ENCODE data around the gene TP53BP2.
"Not testable (repeated sequence)": the region's sequence is repeated elsewhere in the genome, so short reads cannot be mapped to it uniquely, and the experiment has no call there.

The TP53BP2 gene

DNA sequence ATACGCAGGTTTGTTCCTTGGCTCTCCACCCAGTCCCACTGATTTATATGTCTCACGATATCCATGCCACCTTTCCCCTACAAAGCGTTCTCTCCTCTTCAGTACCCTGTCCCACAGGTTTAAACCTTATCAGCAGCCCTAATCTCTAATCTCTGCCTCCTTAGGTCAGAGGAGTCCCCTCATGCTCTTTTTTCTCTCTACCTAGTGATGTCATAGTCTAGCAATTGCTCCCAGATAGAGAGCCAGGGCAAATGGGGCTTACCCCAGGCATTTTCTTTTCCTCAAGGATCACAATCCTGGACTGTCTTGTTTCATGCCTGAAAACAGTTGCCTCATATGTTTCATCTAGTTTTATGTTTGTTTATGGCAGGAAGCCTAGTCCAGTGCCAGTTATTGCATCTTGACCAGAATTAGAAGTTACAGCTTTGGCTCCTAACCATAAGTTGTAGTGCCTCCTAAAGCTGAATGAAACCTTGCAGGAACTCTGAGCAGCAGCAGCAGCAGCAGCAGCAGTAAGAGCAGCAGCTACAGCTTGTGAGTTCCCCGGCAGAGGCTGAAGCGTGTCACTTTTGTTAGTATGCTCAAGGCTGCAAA is 26.7 kb upstream of the TP53BP2 start:
- H3K36me3 ChIP-seq (ENCODE audit: insufficient read depth, low read length): no peaks in the 10 kb centered on the region
- H3K9me2 ChIP-seq (replicated peaks; ENCODE audit: low read depth, low read length): no peaks in the 10 kb centered on the region
- H3K4me2 ChIP-seq (ENCODE audit: low read depth, low read length, poor library complexity, severe bottlenecking): no peak overlapping the region
- H3K4me3 ChIP-seq (ENCODE audit: low read length, poor library complexity, severe bottlenecking): no peak overlapping the region
- no peaks in the 10 kb centered on the region for H3K27me3 ChIP-seq (ENCODE audit: insufficient read depth, low read length, poor library complexity, severe bottlenecking)
- no peak overlapping the region for H3K9ac ChIP-seq (ENCODE audit: low read depth, low read length, poor library complexity, severe bottlenecking)
- no peak overlapping the region for H2AFZ ChIP-seq (ENCODE audit: low read length)
- no peaks in the 10 kb centered on the region for H3K9me3 ChIP-seq (ENCODE audit: insufficient read depth, low read depth, low read length)
- H3F3A ChIP-seq (ENCODE audit: low read depth): no peaks in the 10 kb centered on the region
- no peak for TF ChIP-seq EZH2phosphoT487 (IDR thresholded peaks at IDR 0.05; ENCODE audit: borderline replicate concordance)
- TF ChIP-seq, protein P1, sequence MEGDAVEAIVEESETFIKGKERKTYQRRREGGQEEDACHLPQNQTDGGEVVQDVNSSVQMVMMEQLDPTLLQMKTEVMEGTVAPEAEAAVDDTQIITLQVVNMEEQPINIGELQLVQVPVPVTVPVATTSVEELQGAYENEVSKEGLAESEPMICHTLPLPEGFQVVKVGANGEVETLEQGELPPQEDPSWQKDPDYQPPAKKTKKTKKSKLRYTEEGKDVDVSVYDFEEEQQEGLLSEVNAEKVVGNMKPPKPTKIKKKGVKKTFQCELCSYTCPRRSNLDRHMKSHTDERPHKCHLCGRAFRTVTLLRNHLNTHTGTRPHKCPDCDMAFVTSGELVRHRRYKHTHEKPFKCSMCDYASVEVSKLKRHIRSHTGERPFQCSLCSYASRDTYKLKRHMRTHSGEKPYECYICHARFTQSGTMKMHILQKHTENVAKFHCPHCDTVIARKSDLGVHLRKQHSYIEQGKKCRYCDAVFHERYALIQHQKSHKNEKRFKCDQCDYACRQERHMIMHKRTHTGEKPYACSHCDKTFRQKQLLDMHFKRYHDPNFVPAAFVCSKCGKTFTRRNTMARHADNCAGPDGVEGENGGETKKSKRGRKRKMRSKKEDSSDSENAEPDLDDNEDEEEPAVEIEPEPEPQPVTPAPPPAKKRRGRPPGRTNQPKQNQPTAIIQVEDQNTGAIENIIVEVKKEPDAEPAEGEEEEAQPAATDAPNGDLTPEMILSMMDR (conservative IDR thresholded peaks at IDR 0.05; ENCODE audit: low read length): no peak
- no peaks in the 10 kb centered on the region for H4K20me1 ChIP-seq (ENCODE audit: insufficient read depth, low read length, poor library complexity, severe bottlenecking)
- H3K4me1 ChIP-seq (ENCODE audit: insufficient read depth, low read length, poor library complexity, severe bottlenecking): no peaks in the 10 kb centered on the region
- no peaks in the 10 kb centered on the region for H3K79me2 ChIP-seq (ENCODE audit: insufficient read depth, low read length)

DNA sequence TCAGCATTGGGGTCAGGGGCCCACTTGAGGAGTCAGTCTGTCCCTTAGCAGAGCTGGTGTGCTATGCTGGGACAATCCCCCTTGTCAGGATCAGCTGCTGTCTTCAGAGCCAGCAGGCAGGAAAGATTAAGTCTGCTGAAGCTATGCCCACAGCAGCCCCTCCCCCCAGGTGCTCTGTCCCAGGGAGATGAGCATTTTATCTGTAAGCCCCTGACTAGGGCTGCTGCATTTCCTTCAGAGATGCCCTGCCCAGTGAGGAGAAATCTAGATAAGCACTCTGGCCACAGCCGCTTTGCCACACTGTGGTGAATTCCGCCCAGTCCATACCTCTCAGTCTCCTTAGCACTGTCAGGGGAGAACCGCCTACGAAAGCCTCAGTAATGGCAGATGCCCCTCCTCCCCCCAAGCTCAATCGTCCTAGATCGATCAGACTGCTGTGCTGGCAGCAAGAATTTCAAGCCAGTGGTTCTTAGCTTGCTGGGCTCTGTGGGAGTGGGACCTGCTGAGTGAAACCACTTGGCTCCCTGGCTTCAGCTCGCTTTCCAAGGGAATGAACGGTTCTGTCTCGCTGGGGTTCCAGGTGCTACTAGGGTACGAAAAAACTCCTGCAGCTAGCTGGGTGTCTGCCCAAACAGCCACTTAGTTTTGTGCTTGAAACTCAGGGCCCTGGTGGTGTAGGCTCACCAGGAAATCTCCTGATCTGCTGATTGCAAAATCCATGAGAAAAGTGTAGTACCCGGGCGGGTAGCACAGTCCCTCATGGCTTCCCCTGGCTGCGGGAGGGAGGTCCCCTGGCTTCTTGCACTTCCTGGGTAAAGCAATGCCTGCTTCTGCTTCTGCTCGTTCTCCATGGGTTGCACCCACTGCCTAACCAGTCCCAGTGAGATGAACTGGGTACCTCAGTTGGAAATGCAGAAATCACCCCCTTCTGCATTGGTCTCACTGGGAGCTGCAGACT is 25.1 kb upstream of the TP53BP2 start:
- no peaks in the 10 kb centered on the region for H3K9me3 ChIP-seq (ENCODE audit: insufficient read depth, low read depth, low read length)
- no peaks in the 10 kb centered on the region for H3K9me2 ChIP-seq (replicated peaks; ENCODE audit: low read depth, low read length)
- TF ChIP-seq, protein P1 (conservative IDR thresholded peaks at IDR 0.05; ENCODE audit: low read length): no peak
- no peak for TF ChIP-seq EZH2phosphoT487 (IDR thresholded peaks at IDR 0.05; ENCODE audit: borderline replicate concordance)
- H3K4me1 ChIP-seq (ENCODE audit: insufficient read depth, low read length, poor library complexity, severe bottlenecking): no peaks in the 10 kb centered on the region
- no peaks in the 10 kb centered on the region for H3K27me3 ChIP-seq (ENCODE audit: insufficient read depth, low read length, poor library complexity, severe bottlenecking)
- H3K4me3 ChIP-seq (ENCODE audit: low read length, poor library complexity, severe bottlenecking): no peak overlapping the region
- H3K9ac ChIP-seq (ENCODE audit: low read depth, low read length, poor library complexity, severe bottlenecking): no peak overlapping the region
- no peak overlapping the region for H2AFZ ChIP-seq (ENCODE audit: low read length)
- no peaks in the 10 kb centered on the region for H3F3A ChIP-seq (ENCODE audit: low read depth)
- no peaks in the 10 kb centered on the region for H3K36me3 ChIP-seq (ENCODE audit: insufficient read depth, low read length)
- H4K20me1 ChIP-seq (ENCODE audit: insufficient read depth, low read length, poor library complexity, severe bottlenecking): no peaks in the 10 kb centered on the region
- no peaks in the 10 kb centered on the region for H3K79me2 ChIP-seq (ENCODE audit: insufficient read depth, low read length)
- H3K4me2 ChIP-seq (ENCODE audit: low read depth, low read length, poor library complexity, severe bottlenecking): no peak overlapping the region

DNA sequence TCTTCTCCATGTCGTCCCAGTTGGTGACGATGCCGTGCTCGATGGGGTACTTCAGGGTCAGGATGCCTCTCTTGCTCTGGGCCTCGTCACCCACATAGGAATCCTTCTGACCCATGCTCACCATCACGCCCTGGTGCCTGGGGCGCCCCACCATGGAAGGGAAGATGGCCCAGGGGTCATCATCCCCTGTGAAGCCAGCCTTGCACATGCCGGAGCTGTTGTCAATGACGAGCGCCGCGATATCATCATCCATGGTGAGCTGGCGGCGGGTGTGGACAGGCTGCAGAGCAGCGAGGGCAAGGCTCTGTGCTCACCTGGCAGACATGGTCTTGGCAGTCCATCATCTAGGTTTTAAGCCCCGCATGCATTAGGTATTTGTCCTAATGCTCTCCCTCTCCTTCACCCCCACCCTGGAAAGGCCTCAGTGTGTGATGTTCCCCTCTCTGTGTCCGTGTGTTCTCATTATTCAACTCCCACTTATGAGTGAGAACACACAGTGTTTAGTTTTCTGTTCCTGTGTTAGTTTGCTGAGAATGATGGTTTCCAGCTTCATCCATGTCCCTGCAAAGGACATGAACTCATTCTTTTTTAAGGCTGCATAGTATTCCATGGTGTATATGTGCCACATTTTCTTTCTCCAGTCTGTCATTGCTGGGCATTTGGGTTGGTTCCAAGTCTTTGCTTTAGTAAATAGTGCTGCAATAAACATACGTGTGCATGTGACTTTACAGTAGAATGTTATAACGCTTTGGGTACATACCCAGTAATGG is 19.0 kb upstream of the TP53BP2 start:
- H3K9me3 ChIP-seq (ENCODE audit: insufficient read depth, low read depth, low read length); H4K20me1 ChIP-seq (ENCODE audit: insufficient read depth, low read length, poor library complexity, severe bottlenecking); H3K36me3 ChIP-seq (ENCODE audit: insufficient read depth, low read length); H3K9ac ChIP-seq (ENCODE audit: low read depth, low read length, poor library complexity, severe bottlenecking); H3K9me2 ChIP-seq (replicated peaks; ENCODE audit: low read depth, low read length); H3K4me2 ChIP-seq (ENCODE audit: low read depth, low read length, poor library complexity, severe bottlenecking); H3K79me2 ChIP-seq (ENCODE audit: insufficient read depth, low read length); H3K4me3 ChIP-seq (ENCODE audit: low read length, poor library complexity, severe bottlenecking); H3F3A ChIP-seq (ENCODE audit: low read depth); H3K4me1 ChIP-seq (ENCODE audit: insufficient read depth, low read length, poor library complexity, severe bottlenecking); H3K27me3 ChIP-seq (ENCODE audit: insufficient read depth, low read length, poor library complexity, severe bottlenecking); H2AFZ ChIP-seq (ENCODE audit: low read length): not testable (repeated sequence)
